PFSK-1 (cell line): ENCODE measurements around the gene DNAAF1.

Source experiments
- FOXP2 ChIP-seq: optimal IDR thresholded peaks from 2 replicates; pipeline ENCODE3; 2011; ENCODE audit warnings: borderline replicate concordance, control low read depth, inconsistent platforms; ENCODE audit not compliant: insufficient read depth; ENCODE audit errors: extremely low read length, extremely low read depth
- POLR2AphosphoS5 ChIP-seq: IDR thresholded peaks from 2 replicates; pipeline ENCODE4 v1.6.1; 2012; ENCODE audit warnings: low read depth, mild to moderate bottlenecking, control low read depth, low read length, moderate library complexity
- REST ChIP-seq, 2 experiments: IDR thresholded peaks; 2 replicates each; pipeline versions ENCODE4 v1.6.1 to v1.8.0; 2011 to 2012; ENCODE audit warnings: low read depth in 2 of 2, low read length in 2 of 2, control low read depth in 1 of 2, inconsistent platforms in 1 of 2, mild to moderate bottlenecking in 1 of 2, moderate library complexity in 1 of 2; ENCODE audit not compliant: insufficient read depth in 1 of 2
- SIN3A ChIP-seq: IDR thresholded peaks from 2 replicates; pipeline ENCODE4 v1.6.1; 2012; ENCODE audit warnings: mild to moderate bottlenecking, low read length, moderate library complexity, borderline replicate concordance; ENCODE audit not compliant: insufficient read depth
- TAF1 ChIP-seq: IDR thresholded peaks from 2 replicates; pipeline ENCODE4 v1.6.1; 2012; ENCODE audit warnings: low read length, control low read depth, borderline replicate concordance; ENCODE audit not compliant: insufficient read depth

The DNAAF1 gene

GRCh38 chr16:84214451-84215066 is 69.5 kb downstream of the DNAAF1 start:
- TF ChIP-seq SIN3A, result no peak
- TF ChIP-seq POLR2AphosphoS5, result no peak
- no peak for TF ChIP-seq TAF1
- TF ChIP-seq REST (IDR thresholded peaks at IDR 0.05; ENCODE audit: insufficient read depth in 1 of 2, low read depth in 2 of 2, low read length in 2 of 2), result no peak
- no peak for TF ChIP-seq FOXP2

GRCh38 chr16:84215531-84215930 is 70.4 kb downstream of the DNAAF1 start:
- TF ChIP-seq REST (IDR thresholded peaks at IDR 0.05; ENCODE audit: insufficient read depth in 1 of 2, low read depth in 2 of 2, low read length in 2 of 2) (no peak), TAF1 (no peak), FOXP2 (no peak), POLR2AphosphoS5 (no peak), SIN3A (no peak)

- TF ChIP-seq SIN3A, result no peak
- no peak for TF ChIP-seq TAF1
- no peak for TF ChIP-seq FOXP2
- no peak for TF ChIP-seq POLR2AphosphoS5
- TF ChIP-seq REST (IDR thresholded peaks at IDR 0.05; ENCODE audit: insufficient read depth in 1 of 2, low read depth in 2 of 2, low read length in 2 of 2), result no peak
Measured at GRCh38 chr16:84218176-84218823, 73.2 kb downstream of the DNAAF1 start.

GRCh38 chr16:84218956-84219355 is 73.8 kb downstream of the DNAAF1 start:
- TF ChIP-seq POLR2AphosphoS5, result no peak
- no peak for TF ChIP-seq FOXP2
- no peak for TF ChIP-seq REST (IDR thresholded peaks at IDR 0.05; ENCODE audit: insufficient read depth in 1 of 2, low read depth in 2 of 2, low read length in 2 of 2)
- no peak for TF ChIP-seq SIN3A
- no peak for TF ChIP-seq TAF1
